Ectodermal cell (in vitro differentiated cells): Measurements from ENCODE around the gene TSHZ2.

Source experiments
- H3K27ac ChIP-seq: 2 replicates; pipeline ENCODE4 v1.7.0; 2013; ENCODE audit warnings: mild to moderate bottlenecking, low read depth, low read length; ENCODE audit not compliant: insufficient read depth, poor library complexity, severe bottlenecking
- H3K27me3 ChIP-seq: 2 replicates; pipeline ENCODE4 v1.7.0; 2013; ENCODE audit warnings: mild to moderate bottlenecking, low read length; ENCODE audit not compliant: insufficient read depth, control insufficient read depth, poor library complexity, severe bottlenecking
- H3K36me3 ChIP-seq: one replicate; pipeline ENCODE4 v1.7.0; 2013; ENCODE audit warnings: low read length; ENCODE audit not compliant: control insufficient read depth, insufficient read depth
- H3K4me1 ChIP-seq: one replicate; pipeline ENCODE4 v1.7.0; 2013; ENCODE audit warnings: low read length; ENCODE audit not compliant: control insufficient read depth, insufficient read depth
- H3K4me3 ChIP-seq: 2 replicates; pipeline ENCODE4 v1.7.0; 2013; ENCODE audit warnings: low read depth, low read length, control low read depth; ENCODE audit not compliant: insufficient read depth
- H3K9me3 ChIP-seq: 2 replicates; pipeline ENCODE4 v1.7.0; 2013; ENCODE audit warnings: mild to moderate bottlenecking, low read length, moderate library complexity; ENCODE audit not compliant: control insufficient read depth
- whole genome bisulfite sequencing, 2 experiments: methylation state at CpG; one replicate each; pipeline ENCODE4 v1.1.7; 2013; ENCODE audit warnings: missing lambda C conversion rate in 2 of 2; 5-methylcytosine and 5-hydroxymethylcytosine counted together

TSHZ2 gene

DNA sequence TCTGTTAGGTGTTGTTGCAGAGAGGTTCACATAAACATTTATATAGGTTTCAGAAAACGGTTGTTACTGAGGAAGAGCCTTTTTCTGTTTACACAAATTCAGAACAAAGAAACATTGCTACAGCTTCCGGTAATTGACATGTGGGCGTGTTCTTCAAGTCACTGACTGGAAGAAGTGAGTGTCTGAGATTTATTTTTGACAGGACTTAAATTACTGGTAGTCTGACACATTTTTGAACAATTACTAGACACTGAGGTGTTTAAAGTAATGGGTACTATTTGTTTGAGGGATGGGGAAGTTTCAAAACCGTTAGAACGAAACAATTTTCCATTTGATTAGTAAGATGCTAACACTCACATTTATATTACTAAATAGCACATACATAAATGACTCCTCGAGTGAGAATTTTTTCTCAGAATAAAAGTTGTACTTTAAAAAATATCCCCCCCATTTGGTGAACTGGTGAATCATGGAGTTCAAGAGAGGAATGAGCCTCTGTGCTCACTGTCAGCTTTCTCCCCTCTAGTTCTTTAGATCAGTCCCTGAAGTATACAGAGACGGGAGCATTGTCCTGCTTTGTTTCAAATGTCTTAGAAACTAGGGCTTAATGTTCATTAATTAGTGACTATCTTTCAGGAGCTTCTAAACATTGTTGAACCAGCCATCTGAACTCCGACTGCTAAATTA is 98.7 kb downstream of the TSHZ2 start:
- Histone ChIP-seq H3K4me3 (no peak overlapping the region), H3K27ac (no peak overlapping the region), H3K27me3 (no peaks in the 10 kb centered on the region), H3K9me3 (no peaks in the 10 kb centered on the region), H3K4me1 (peaks cover 4% of the 10 kb centered on the region), H3K36me3 (no peaks in the 10 kb centered on the region)
- WGBS, 2 experiments: 87 to 88% methylated on average over 6 to 8 of the region's 8 CpGs

DNA sequence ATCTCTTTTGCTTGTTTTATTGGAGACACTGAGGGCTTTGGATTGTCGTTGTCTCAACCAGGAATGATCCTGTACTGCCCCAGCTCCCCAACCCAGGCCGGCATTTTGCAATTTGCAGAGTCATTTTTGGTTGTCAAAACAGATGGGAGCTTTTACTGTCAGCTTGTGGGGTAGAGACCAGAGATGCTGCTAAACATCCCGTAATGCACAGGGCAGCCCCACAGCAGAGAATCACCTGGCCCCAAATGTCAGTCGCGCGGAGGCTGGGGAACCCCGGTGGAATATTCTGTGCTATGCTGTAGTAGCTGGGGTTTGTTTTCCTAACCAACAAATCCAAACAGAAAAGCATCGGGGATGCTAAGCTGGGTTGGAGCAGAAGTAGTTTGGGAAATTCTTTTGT is 99.7 kb downstream of the TSHZ2 start:
- H3K9me3 ChIP-seq: no peaks in the 10 kb centered on the region
- no peak overlapping the region for H3K4me3 ChIP-seq
- WGBS, 2 experiments: 94 to 96% methylated on average over 8 of the region's 8 CpGs
- H3K36me3 ChIP-seq: no peaks in the 10 kb centered on the region
- H3K27me3 ChIP-seq: no peaks in the 10 kb centered on the region
- no peak overlapping the region for H3K27ac ChIP-seq
- H3K4me1 ChIP-seq: peaks cover 4% of the 10 kb centered on the region

DNA sequence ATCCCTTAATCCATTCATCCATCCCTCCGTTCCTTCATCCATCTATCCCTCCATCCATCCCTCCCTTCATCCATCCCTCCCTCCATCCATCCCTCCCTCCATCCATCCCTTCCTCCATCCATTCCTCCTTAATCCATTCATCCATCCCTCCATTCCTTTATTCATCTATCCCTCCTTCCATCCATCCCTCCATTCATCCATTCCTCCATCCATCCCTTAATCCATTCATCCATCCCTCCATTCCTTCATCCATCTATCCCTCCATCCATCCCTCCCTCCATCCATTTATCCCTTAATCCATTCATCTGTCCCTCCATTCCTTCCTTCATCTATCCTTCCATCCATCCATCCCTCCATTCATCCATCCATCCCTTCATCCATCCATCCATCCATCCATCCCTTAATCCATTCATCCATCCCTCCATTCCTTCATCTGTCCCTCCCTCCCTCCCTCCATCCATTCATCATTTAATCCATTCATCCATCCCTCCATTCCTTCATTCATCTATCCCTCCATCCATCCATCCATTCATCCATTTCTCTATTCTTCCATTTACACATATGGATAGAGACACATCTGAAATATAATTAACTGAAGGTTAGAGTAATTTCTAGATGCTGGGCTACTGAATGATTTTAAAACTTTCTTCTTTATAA is 100.9 kb downstream of the TSHZ2 start:
- Histone ChIP-seq H3K27ac (no peak overlapping the region), H3K4me1 (peaks cover 4% of the 10 kb centered on the region), H3K9me3 (no peaks in the 10 kb centered on the region), H3K27me3 (no peaks in the 10 kb centered on the region), H3K36me3 (no peaks in the 10 kb centered on the region), H3K4me3 (no peak overlapping the region)
- 88 to 92% methylated on average over 1 of the region's 1 CpG for WGBS, 2 experiments

DNA sequence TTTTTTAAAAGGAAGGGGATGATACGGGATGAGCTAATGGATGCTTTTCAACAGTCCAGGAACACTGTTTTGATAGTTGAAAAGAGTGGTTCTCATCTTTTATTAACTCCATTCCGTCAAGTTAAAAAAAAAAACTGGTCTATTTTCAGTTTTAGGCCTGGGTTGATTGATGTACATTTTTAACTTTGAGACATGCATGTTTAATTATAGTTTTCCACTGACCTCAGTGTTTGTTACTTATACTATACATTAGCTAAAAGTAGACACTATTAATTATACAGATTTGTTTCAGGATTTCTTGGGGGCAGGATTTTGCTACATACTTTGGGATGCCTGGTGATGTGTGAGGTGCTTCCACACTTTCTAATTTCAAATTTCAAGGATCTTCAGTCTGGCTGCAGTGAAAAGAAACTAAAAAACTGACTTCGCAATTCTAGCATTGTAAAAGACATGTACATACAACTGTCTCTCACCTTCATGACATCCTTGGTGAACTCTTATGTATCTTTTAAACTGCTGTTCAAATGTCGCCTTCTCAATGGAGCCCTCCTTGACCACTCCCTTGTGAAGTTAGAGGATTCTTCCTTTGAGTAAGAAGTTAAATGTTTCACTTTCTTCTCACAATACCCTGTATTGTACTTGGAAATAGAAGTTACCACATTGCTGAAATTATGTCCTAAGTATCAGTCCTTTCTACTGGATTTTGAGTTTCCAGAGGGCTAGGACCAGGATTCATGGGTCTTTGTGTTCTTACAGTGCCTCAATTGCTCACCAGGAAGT is 101.7 kb downstream of the TSHZ2 start:
- Histone ChIP-seq H3K4me1 (peaks cover 4% of the 10 kb centered on the region), H3K27me3 (no peaks in the 10 kb centered on the region), H3K9me3 (no peaks in the 10 kb centered on the region), H3K27ac (no peak overlapping the region), H3K4me3 (no peak overlapping the region), H3K36me3 (no peaks in the 10 kb centered on the region)
- WGBS, 2 experiments: 96 to 99% methylated on average over 3 to 4 of the region's 4 CpGs

DNA sequence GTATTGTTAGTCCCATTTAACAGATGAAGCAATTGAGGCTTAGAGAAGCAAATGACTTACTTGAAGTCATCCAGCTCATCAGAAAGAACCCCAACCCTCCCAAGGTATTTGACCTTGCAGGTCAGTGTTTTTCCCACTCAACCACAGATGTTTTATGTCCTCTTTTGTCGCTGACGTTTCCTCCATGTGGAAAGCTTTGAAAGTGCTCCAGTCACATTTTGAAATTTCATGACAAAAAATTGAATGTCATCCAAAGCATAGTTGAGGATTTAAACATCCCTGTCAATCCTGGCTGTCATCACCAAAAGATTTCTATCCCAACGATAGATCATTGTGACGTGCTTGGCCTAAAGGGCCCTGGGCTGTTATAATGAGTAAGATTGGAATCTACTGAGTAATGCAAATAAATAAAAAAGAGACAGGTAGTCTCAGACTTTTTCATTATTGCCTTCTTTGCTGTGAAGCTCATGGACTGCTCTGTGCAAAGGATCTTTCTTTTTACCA is 102.7 kb downstream of the TSHZ2 start:
- Histone ChIP-seq H3K36me3 (no peaks in the 10 kb centered on the region), H3K4me1 (peaks cover 4% of the 10 kb centered on the region), H3K27me3 (no peaks in the 10 kb centered on the region), H3K4me3 (no peak overlapping the region), H3K27ac (no peak overlapping the region), H3K9me3 (no peaks in the 10 kb centered on the region)
- WGBS, 2 experiments: 93 to 95% methylated on average over 4 of the region's 4 CpGs

DNA sequence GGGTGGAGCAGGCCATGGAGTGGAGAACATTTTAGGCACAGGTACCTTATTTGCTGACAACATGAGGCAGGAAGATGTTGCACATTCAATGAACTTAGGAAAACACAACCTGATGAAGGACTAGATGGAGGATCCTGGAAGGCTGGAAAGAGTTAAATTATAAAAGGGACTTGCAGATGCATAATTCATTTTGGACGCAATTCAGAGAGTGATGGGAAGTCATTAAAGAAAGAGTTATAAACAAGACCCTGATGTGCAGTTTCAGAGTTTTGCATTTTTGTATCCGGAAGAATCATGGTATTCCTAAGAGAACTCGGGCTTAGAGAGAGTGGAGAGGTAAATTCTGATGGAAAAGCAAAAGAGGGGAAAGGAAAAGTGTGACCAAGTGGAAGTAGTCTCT is 104.5 kb downstream of the TSHZ2 start:
- Histone ChIP-seq H3K4me1 (no peaks in the 10 kb centered on the region), H3K36me3 (no peaks in the 10 kb centered on the region), H3K27me3 (no peaks in the 10 kb centered on the region), H3K9me3 (no peaks in the 10 kb centered on the region), H3K27ac (no peak overlapping the region), H3K4me3 (no peak overlapping the region)
- 95 to 96% methylated on average over 3 of the region's 3 CpGs for WGBS, 2 experiments

DNA sequence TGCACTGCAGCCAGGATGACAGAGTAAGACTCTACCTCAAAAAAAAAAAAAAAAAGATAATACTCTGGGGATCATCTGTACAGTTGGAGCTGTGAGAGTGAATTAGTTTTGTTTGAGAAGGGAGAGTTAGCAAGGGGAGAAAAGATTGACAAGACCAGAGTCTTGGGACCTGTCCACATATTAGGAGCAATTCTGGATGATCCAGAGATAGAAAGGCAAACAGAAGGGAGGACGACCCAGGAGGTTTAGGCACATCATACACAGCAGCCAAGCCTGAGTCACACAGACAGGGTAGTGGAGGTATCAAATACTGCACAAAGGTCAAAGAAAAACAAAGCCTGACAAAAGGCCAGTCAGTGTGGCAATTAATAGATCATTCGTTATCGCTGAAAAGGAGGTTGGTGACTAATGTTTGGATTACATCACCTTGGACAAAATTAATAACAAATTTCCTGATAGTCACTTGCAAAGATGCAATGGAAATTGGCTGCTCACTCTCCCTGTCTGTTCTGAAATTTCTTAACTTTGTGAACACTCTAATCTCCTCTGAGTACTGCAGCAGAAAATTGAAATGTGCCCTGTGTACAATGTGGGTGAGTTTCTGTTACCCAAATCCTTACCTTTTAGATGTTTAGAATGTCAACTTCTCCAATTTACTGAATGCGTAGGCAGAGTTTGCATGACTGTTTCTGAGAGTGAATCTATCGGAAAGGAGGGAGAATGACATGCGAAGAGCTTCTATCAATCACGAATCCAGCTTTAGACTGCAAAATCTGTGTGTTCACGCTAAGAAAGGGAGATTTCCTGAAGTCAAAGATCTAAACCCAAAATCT is 105.4 kb downstream of the TSHZ2 start:
- H3K27ac ChIP-seq: no peak overlapping the region
- H3K4me3 ChIP-seq: no peak overlapping the region
- H3K4me1 ChIP-seq: peaks cover 2% of the 10 kb centered on the region
- H3K9me3 ChIP-seq: no peaks in the 10 kb centered on the region
- 95 to 96% methylated on average over 8 of the region's 8 CpGs for WGBS, 2 experiments
- no peaks in the 10 kb centered on the region for H3K36me3 ChIP-seq
- H3K27me3 ChIP-seq: no peaks in the 10 kb centered on the region

DNA sequence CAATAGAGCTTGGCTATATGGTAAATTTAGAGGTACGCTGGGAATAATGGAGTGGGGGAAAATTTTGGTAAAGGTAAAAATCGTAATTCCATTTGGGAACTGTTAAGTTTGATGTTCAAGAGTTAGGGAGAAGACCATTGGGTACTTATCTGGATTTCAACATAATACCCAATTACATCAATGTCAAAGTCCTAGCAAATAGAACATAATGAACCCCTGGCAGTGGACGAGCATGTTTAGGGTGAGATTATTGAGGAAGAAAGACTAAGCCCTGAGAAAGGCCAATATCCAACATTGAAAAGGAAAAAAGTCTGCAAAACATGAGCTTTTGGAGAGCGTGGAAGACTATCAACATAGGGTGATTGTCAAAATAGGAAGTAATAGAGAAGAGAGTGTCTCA is 106.6 kb downstream of the TSHZ2 start:
- Histone ChIP-seq H3K9me3 (no peaks in the 10 kb centered on the region), H3K36me3 (no peaks in the 10 kb centered on the region), H3K4me1 (peaks cover 3% of the 10 kb centered on the region), H3K27me3 (no peaks in the 10 kb centered on the region), H3K4me3 (no peak overlapping the region), H3K27ac (no peak overlapping the region)
- WGBS, 2 experiments: 95 to 96% methylated on average over 4 of the region's 4 CpGs

DNA sequence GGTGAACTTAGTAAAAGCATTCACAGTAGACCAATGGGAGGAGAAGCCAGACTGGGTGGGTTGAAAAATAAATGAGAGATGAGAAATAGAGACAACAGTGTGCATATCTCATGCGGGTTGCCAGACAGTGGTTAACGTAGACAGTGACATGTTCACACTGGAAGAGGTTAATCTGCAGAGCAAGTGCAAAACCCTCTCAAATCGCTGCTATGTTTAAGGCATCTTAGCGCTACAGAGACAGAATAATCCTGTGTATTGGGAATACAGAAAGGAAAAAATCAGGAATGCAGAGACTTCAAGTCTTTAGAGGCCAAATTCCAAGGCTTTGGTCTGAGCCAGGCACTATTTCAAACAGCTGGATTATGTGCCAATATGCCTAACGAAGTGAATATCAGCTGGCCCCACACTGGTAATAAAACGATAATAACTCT is 107.1 kb downstream of the TSHZ2 start:
- no peaks in the 10 kb centered on the region for H3K9me3 ChIP-seq
- no peak overlapping the region for H3K4me3 ChIP-seq
- no peaks in the 10 kb centered on the region for H3K36me3 ChIP-seq
- H3K27ac ChIP-seq: no peak overlapping the region
- no peaks in the 10 kb centered on the region for H3K27me3 ChIP-seq
- peaks cover 3% of the 10 kb centered on the region for H3K4me1 ChIP-seq
- WGBS, 2 experiments: 93 to 95% methylated on average over 6 of the region's 6 CpGs
